ENCODE measurements around the gene AFF3.
"Not testable (repeated sequence)": the region's sequence is repeated elsewhere in the genome, so short reads cannot be mapped to it uniquely, and the experiment has no call there.

The AFF3 gene

DNA sequence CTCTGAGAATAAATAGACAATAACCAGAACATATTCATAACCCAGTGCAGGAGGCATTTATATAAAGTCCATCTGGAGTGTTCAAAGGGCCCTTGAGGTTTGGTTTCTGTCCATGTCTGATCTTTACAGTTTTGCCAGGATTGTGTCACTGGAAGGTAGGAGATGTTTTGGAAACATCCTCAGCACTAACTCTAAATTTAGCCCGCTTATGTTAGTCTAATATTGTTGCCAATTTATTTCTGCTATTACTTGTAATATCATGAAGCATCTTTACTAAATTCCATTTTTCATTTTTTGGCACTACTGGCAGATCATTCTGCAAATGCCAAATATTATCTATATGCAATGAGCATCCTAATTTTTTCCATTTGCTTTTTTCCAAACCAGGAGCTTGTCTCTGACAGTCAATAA lies 630.2 kb downstream of the AFF3 start:
- DNase-seq (ENCODE audit: extremely low spot score), result no peak
- CTCF ChIA-PET, result interaction anchor here (1.0 kb wide), 1 partner anchor 21 kb away, joined by 3 read pairs; no protein-coding TSS in a partner anchor
- TF ChIP-seq, protein P1, sequence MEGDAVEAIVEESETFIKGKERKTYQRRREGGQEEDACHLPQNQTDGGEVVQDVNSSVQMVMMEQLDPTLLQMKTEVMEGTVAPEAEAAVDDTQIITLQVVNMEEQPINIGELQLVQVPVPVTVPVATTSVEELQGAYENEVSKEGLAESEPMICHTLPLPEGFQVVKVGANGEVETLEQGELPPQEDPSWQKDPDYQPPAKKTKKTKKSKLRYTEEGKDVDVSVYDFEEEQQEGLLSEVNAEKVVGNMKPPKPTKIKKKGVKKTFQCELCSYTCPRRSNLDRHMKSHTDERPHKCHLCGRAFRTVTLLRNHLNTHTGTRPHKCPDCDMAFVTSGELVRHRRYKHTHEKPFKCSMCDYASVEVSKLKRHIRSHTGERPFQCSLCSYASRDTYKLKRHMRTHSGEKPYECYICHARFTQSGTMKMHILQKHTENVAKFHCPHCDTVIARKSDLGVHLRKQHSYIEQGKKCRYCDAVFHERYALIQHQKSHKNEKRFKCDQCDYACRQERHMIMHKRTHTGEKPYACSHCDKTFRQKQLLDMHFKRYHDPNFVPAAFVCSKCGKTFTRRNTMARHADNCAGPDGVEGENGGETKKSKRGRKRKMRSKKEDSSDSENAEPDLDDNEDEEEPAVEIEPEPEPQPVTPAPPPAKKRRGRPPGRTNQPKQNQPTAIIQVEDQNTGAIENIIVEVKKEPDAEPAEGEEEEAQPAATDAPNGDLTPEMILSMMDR (IDR thresholded peaks at IDR 0.05; ENCODE audit: control extremely low read depth, extremely low read depth, low read depth, missing control alignments), result no peak
- POLR2A ChIA-PET, result no interaction called here

DNA sequence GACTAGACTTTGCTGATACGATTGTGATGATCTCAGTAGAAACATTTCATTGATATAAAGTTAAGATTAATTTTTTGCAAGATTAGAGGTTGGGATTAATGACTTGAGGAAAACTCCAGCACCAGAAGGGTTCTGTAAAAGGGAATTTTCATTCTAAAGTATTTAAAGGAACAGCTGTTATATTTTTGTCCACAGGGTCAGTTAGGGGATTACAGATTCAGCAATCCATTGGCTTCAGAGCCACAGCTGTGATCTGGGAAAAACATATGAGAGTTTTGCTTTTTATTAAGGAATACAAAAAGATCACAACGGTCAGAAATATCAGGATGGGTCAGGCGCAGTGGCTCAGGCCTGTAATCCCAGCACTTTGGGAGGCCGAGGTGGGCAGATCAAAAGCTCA lies 633.0 kb downstream of the AFF3 start:
- no peak for DNase-seq (ENCODE audit: extremely low spot score)
- TF ChIP-seq, protein P1 (IDR thresholded peaks at IDR 0.05; ENCODE audit: control extremely low read depth, extremely low read depth, low read depth, missing control alignments), result no peak
- CTCF ChIA-PET, result no interaction called here
- POLR2A ChIA-PET, result no interaction called here

DNA sequence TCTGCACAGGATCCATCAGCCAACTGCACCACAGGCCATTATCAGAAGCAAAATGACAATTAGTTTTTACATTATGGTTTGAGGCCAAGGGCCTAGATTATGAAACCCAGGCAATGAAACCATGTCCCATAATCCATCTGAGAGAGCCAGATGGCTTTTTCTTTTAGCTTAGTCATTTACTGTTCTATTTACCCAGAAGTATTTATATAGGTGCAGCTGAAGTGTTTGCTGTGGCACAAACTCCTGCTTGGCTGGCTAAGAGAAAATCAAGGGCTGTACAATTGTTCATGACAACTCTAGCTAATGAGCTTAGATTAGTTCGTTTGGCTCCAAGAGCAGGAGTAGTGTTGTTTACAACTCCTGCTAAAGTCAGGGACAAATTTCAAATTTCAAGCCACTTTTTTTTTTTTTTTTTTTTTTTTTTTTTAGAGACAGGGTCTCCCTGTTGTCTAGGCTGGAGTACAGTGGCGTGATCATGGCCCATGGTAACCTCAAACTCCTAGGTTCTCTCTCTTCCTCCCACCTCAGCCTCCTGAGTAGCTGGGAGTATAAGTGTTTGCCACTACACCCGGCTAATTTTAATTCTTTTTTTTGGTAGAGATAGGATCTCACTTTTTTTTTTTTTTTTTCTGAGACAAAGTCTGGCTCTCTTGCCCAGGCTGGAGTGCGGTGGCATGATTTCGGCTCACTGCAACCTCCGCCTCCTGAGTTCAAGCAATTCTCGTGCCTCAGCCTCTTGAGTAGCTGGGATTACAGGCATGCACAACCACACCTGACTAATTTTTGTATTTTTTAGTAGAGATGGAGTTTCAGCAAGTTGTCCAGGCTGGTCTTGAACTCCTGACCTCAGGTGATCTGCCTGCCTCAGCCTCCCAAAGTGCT lies 634.2 kb downstream of the AFF3 start:
- POLR2A ChIA-PET, result interaction anchor here (0.6 to 0.7 kb wide), 2 partner anchors 93 to 416 kb away, joined by 3 to 7 read pairs; no protein-coding TSS in a partner anchor
- CTCF ChIA-PET, result interaction anchor here (1.5 kb wide), 1 partner anchor 49 kb away, joined by 5 read pairs; no protein-coding TSS in a partner anchor
- TF ChIP-seq, protein P1 (IDR thresholded peaks at IDR 0.05; ENCODE audit: control extremely low read depth, extremely low read depth, low read depth, missing control alignments), result no peak
- no peak for DNase-seq (ENCODE audit: extremely low spot score)

DNA sequence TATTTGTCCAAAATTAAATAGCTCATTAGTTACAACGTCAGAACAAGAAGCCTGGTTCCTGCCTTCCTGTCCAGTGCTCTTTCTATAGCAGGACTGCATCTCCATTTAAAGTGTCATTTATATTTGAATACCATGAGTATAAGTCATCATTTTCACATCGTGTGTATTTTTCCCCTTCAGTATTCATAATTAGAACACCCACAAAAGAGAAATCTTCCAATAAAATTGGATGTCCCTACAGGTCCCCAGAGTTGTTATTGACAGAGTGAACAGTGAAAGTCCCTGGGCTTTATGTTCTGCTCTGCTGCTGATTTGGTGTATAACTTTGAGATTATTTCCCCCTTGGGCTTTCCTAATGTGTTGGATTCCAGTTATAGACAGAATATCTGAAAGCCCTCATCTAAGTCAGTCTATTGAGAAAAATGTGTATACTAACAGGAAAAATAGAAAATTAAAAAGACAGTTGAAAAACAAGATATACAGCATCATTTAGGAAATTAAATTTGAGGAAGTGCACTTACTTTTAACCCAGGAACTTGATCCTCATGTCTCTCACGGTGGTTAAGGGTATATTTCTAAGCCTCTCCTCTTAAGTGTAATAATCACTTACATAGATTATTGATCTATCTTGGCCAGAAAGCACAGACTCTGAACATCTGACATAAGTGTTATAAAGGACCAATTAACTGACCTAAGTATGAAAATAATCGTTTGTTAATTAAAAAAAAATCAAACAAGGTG lies 637.4 kb downstream of the AFF3 start:
- no peak for DNase-seq (ENCODE audit: extremely low spot score)
- TF ChIP-seq, protein P1 (IDR thresholded peaks at IDR 0.05; ENCODE audit: control extremely low read depth, extremely low read depth, low read depth, missing control alignments), result no peak
- CTCF ChIA-PET, result no interaction called here
- POLR2A ChIA-PET, result no interaction called here

DNA sequence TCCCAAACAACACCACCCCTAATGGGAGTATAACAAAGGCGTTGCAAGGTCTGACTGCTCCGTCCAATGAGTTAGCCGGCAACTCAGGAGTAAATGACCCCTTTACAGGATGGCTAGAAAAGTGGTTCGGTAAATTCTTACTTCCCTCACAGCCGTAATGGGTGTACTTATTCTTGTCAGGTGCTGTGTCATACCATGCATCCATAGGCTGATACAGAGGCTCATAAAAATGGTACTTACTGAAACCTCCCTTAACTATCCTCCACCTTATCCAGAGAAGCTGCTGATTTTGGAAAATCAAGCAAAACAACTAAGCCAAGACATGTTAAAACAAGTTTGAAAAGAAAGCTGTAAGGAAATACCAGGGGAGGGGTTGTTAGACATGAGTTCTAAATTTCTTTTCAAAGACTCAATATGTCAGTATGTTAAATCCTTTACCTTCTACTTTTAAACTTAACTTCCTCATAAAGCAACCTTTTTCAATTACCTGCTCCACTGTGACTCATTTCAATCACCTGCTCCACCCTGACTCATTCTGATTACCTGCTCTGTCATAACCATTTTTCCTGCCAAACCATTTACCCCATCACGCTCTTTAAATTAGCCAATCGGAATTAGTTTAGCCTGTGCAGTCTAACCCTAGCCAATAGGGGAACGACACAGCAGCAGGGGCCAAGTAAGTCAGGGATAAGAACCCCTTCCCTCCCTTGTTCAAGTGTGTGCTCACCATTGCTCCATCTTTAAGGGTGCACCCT lies 638.6 kb downstream of the AFF3 start:
- DNase-seq (ENCODE audit: extremely low spot score); POLR2A ChIA-PET: not testable (repeated sequence)
- CTCF ChIA-PET, result interaction anchor here (0.7 kb wide), 1 partner anchor 13 kb away, joined by 3 read pairs; no protein-coding TSS in a partner anchor

DNA sequence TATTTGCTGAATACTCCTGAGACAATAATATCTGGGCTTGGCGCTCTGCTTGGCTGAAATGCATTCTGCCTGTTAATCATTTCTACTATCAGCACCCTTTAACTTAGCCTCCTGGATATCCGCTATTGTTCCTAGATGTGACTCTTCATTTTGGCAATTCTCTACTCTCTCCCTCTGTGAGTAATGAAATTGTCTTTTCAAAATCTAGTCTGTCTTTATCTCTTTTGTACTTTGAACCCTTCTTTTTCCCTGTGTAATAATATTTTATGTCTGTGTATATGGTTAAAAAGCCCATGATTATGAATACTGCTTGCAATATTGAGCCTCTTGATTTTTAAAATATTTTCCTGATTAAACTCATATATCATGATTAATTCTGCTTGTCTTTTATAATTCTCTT lies 646.4 kb downstream of the AFF3 start:
- CTCF ChIA-PET, result no interaction called here
- TF ChIP-seq, protein P1 (IDR thresholded peaks at IDR 0.05; ENCODE audit: control extremely low read depth, extremely low read depth, low read depth, missing control alignments), result no peak
- no peak for DNase-seq (ENCODE audit: extremely low spot score)
- POLR2A ChIA-PET, result no interaction called here
